Measurements from ENCODE around the gene USP44.
A peak's percentile ranks its signal among the peaks of the same experiment; 100 is the strongest.

USP44 gene

GRCh38 chr12:95548056-95548538 lies 3.2 kb downstream of the USP44 start:
- DNase-seq: peak in 1 of 2 experiments; percentile 68

DNA sequence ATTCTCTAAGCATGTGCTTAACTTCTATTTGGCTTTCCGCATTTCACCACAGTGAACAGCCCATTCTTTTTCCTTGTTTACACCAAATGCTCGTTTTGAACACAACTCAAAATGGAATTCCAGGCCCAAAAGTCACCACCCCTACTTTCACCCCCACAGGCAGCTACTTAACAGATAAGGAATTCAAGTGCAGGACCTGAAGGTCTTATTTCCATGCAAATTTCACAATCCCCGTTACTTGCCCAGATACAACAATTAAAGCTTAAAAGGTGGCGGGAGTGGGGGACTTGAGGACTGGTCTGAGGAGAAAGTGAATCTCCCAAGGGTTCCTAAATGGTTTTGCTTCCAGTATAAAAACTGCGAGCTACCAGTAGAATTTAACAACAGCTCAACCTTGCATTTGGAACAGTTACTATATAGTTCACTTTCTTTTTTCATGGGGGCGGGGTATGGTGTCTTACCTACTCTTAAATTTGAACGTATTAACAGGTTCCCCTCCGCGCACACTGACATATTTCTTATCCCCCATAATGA lies 3.7 kb downstream of the USP44 start:
- DNase-seq: no peak

DNA sequence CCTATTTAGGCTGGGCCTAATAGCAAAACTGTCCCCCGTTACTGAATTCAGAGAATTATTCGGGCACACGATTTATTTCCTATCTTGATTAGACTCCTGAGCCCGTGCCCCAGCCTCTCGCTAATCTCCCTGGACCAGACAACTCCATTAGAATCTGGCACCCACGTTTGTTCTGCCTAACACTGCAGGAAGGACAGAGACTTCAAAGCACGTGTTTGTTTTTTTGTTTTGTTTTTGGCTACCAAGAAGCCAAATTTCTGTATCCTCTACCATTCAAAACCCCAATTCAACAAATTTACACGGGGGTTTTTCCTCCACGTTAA lies 4.8 kb downstream of the USP44 start:
- DNase-seq: no peak

DNA sequence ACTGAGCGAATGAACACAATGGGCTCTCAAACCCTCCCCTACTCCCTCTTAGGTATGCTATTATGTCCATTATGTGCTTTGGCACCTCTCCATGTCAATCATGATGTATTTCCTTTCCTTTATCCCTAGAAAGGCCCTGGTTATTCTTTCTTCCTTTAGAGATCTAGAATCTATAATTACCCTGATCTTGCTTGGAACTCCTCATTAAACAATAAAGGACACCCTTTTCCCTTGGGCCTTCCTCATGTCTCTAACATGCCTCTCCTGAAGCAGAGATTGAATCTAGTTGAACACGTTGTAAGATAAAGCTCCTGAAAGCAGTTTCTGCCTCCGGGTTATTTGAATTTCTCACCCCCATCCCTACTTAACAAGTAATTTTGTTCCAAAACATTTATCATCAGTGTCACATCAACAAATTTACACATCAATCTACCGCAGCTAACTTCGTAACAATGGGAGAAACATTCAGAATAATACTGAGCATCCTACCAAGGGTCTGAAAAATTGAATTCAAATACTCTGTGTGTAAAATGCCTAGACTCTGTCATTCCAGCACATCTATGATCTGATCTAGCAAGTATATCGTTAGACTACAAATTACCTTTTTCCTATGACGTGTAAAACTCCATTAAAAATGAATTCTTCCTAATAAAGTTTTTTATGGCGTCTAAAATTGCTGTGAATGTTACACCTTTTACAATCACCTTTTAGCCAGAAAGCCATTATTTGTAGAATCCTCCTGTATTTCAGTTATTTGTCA lies 5.4 kb downstream of the USP44 start:
- no peak for DNase-seq

DNA sequence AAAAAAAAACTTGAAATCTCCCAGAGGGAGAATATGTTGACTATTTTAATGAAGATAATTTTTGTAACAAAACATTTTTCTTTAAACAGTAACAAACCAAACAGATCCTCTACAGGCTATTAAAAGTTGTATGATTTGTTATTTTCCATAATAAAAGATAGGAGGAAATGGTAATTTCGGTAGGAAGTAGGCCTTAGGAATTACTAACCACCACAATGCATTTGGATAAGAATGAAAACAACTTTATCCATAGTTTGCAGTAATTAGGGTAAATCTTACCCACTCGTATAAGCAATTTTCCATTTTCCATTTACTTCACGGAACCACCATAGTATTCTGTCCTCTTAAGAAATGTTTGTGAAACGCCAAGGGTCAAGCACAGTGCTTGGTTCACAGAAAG lies 6.0 kb downstream of the USP44 start:
- DNase-seq: no peak

GRCh38 chr12:95544756-95545155 lies 6.5 kb downstream of the USP44 start:
- no peak for DNase-seq

GRCh38 chr12:95543305-95543704 lies 8.0 kb downstream of the USP44 start:
- DNase-seq: no peak

GRCh38 chr12:95541436-95541835 lies 9.8 kb downstream of the USP44 start:
- DNase-seq: no peak

- DNase-seq: no peak
Measured at GRCh38 chr12:95538656-95539055, 12.6 kb downstream of the USP44 start.

DNA sequence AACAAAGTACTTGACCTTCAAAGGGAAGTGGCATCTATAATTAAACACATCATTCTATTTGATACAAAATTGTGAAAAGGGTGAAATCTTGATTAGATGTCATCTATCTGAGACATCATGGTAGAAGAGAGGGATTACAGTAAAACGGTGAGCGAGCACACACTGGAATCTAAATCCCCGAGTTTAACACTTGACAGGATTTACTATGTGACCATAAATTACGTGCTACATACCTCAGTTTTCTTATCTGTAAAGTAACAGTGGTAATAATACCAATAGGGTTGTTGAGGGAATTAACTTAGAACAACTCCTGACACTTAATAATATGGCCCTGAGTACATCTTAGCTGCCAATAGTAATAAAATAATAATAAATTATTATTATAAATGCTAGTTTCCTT lies 13.3 kb downstream of the USP44 start:
- no peak for DNase-seq

DNA sequence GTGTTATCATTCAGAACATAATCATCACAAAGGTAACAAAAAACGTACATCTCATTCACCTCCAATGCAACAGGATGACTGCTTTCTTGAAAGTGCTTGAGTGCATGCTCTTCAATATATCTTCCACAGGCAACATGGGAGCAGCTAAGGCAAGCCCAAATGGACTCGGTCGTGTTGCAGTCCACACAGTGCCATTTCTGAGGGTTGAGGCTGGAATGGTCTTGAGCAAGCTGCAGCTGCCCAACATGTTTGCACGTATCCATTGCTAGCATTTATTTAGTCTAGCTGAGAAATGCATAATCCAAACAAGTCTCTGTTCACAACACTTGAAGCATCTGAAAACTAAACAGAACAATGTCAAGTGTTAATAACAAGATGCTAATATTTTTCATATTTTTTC lies 17.3 kb downstream of the USP44 start:
- DNase-seq: no peak

DNA sequence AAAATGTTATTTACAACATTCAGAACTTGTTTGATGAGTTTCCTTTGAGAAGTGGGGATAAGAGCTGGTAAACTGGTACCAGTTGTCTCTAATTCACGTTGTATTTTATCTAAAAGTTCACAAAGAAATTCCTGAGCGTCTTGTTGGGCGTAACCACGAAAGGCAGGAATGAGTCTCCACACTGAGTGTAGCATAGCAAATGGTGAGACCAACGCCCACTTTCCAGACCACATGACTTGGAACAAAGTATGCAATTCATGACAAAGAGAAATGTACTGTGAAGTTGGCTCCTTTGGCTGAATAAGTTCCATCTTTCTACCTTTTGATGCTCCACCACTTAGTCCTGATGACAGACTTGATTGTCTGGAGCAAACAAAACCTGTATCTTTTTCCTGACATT lies 18.4 kb downstream of the USP44 start:
- DNase-seq: no peak

GRCh38 chr12:95529693-95530225 lies 21.5 kb downstream of the USP44 start:
- no peak for DNase-seq

- DNase-seq: no peak
Measured at GRCh38 chr12:95528431-95528830, 22.8 kb downstream of the USP44 start.

DNA sequence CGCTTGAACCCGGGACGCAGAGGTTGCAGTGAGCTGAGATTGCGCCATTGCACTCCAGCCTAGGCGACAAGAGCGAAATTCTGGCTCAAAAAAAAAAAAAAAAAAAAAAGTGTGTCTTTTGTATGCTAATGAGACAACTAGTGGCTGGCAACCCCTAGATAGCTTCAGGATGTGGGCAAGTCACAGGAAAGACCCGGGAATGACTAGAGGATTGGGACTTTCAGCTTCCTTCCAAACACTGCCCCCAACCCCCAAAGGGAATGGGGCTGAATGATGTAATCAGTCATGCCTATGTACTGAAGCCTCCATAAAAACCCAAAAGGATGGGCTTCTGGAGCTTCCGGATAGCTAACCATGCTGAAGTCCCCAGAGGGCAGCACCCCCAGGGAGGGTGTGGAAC lies 28.6 kb downstream of the USP44 start:
- DNase-seq: no peak

DNA sequence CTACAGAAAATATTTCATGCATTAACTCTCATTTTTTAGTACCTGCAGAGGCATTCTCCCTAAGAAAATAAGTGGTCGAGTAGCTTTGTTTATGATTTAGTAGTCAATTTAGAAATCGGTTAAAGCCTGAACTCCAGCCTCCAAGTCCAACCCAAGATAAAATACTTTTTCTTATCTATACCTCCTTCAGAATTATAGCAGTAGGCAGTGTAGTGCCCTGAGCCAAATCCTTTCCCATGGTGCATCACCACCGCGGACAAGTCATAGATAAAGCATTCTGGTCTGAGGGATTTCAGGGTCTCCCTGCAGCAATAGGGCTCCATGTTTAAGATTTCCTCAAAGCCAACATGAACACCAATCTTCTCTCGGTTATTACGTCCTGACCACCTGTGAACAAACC lies 30.5 kb downstream of the USP44 start:
- no peak for DNase-seq

DNA sequence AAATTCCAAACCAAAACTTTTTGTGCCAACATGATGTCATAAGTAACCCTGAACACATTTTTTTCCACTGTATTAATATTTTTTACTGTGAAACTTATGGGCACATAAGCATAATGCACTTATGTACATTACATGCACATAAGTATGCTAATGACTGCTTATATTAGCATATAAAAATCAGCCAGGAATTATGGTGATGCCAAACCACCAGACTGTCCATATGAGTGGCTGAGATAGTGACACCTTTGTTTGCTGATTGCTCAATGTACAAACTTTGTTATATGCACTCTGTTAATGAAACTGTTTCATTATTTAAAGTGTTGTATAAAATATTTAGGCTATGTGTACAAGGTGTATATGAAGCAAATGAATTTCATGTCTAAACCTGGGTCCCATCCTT lies 32.3 kb downstream of the USP44 start:
- DNase-seq: no peak

GRCh38 chr12:95517246-95517645 lies 34.0 kb downstream of the USP44 start:
- no peak for DNase-seq

- no peak for DNase-seq
Measured at GRCh38 chr12:95516757-95517156, 34.5 kb downstream of the USP44 start.

GRCh38 chr12:95515197-95515596 lies 36.1 kb downstream of the USP44 start:
- no peak for DNase-seq

DNA sequence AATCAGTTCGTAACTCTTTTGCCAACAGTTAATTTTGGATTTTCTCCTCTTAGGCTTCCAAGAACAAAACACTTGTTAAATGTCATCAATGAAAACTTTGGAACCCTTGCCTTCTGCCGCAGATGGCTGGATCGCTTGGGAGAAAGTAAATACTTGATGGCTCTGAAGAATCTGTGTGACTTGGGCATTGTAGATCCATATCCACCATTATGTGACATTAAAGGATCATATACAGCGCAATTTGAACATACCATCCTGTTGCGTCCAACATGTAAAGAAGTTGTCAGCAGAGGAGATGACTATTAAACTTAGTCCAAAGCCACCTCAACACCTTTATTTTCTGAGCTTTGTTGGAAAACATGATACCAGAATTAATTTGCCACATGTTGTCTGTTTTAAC lies 37.7 kb downstream of the USP44 start:
- DNase-seq: no peak

- DNase-seq: no peak
Measured at GRCh38 chr12:95511977-95512376, 39.3 kb downstream of the USP44 start.

- DNase-seq: no peak
Measured at GRCh38 chr12:95509300-95509699, 42.0 kb downstream of the USP44 start.

GRCh38 chr12:95506707-95507523 lies 44.4 kb downstream of the USP44 start:
- DNase-seq: no peak

All from NCI-H526 (cell line).